K562 (cell line): Measurements from ENCODE around the gene SLC38A2. TPM values are rescaled to one million over a fixed set of nuclear protein-coding genes. Genes with fewer than 3 reads are reported as not detected.

Source experiments
- HDAC3 ChIP-seq: fragments of 450-650 bp; IDR thresholded peaks from 2 replicates; pipeline ENCODE4 v1.6.1; 2018; ENCODE audit warnings: borderline replicate concordance, mild to moderate bottlenecking, moderate library complexity; ENCODE audit not compliant: partially characterized antibody
- IRF1 ChIP-seq: sonication (generic); formaldehyde crosslinking; IDR thresholded peaks from 2 replicates; pipeline ENCODE4 v1.8.0; 2022; ENCODE audit warnings: missing genetic modification reagents, mild to moderate bottlenecking, borderline replicate concordance
- MCM5 ChIP-seq: fragments of 450-650 bp; IDR thresholded peaks from 2 replicates; pipeline ENCODE4 v1.6.1; 2016; ENCODE audit warnings: low read depth
- MEF2D ChIP-seq: conservative IDR thresholded peaks from 2 replicates; pipeline ENCODE4 v1.6.1; 2016; ENCODE audit warnings: low read depth, missing genetic modification characterization, missing compliant biosample characterization
- MNT ChIP-seq, 2 experiments: fragments of 450-650 bp; conservative IDR thresholded peaks; 2 replicates each; pipeline ENCODE4 v1.6.1; 2017; ENCODE audit warnings: mild to moderate bottlenecking in 2 of 2, moderate library complexity in 2 of 2
- PHF21A ChIP-seq: fragments of 450-650 bp; IDR thresholded peaks from 2 replicates; pipeline ENCODE4 v1.6.1; 2017; ENCODE audit warnings: low read depth, borderline replicate concordance
- UBTF ChIP-seq, 2 experiments: IDR thresholded peaks; 2 replicates each; pipeline ENCODE4 v1.6.1; 2012; ENCODE audit warnings: improper control_type of control experiment in 2 of 2, low read depth in 2 of 2, low read length in 2 of 2, borderline replicate concordance in 1 of 2
- ZBTB40 ChIP-seq, 2 experiments: fragments of 450-650 bp in 1 of 2; sonication (generic) in 1 of 2; formaldehyde crosslinking in 1 of 2; IDR thresholded peaks; 2 replicates each; pipeline versions ENCODE4 v1.7.1 to v1.9.0; 2016 to 2022; ENCODE audit warnings: inconsistent platforms in 1 of 2, mild to moderate bottlenecking in 1 of 2, missing genetic modification reagents in 1 of 2
- ZNF277 ChIP-seq: fragments of 250-450 bp; sonication (Bioruptor Pico); IDR thresholded peaks from 2 replicates; pipeline ENCODE4 v1.8.0; 2022; ENCODE audit warnings: inconsistent platforms, mild to moderate bottlenecking, moderate library complexity, borderline replicate concordance
- ZNF668 ChIP-seq: fragments of 250-450 bp; sonication (Bioruptor Pico); IDR thresholded peaks from 2 replicates; pipeline ENCODE4 v1.8.0; 2022; ENCODE audit warnings: mild to moderate bottlenecking, inconsistent platforms
- ZNF785 ChIP-seq: fragments of 250-450 bp; sonication (Bioruptor Pico); IDR thresholded peaks from 2 replicates; pipeline ENCODE4 v1.4.0; 2020; ENCODE audit warnings: mild to moderate bottlenecking
- polyA plus RNA-seq, 8 experiments: library from polyadenylated mRNA; depleted of rRNA in 4 of 8; stranded (reverse) in 5 of 8; unstranded in 3 of 8; fragments of >200 nt; fragmentation: Nextera tagmentation in 2 of 8; fragmentation: Illumina TruSeq in 1 of 8; extraction: Ambion mirVana in 2 of 8; extraction: Trizol in 1 of 8; gene quantifications; 2 replicates each; pipeline versions ENCODE4 v1.2.1 to v1.2.3, GENCODE V29; 2011 to 2014; ENCODE audit warnings: inconsistent platforms in 1 of 8, missing spikeins in 1 of 8
- total RNA-seq, 7 experiments: library from RNA; depleted of rRNA in 6 of 7; stranded (reverse); fragments of >200 nt in 6 of 7; fragmentation: Illumina TruSeq in 2 of 7; extraction: Trizol in 2 of 7; gene quantifications; 2 replicates each; pipeline versions ENCODE4 v1.2.1 to v1.2.3, GENCODE V29; 2011 to 2021; ENCODE audit warnings: low replicate concordance in 1 of 7

Gene SLC38A2
- total and polyA plus RNA-seq, 9 of the 15 experiments (the other 6 are each of a cell fraction or from before 2014, with no cell fraction given) = 98.7 to 292 (median 143) TPM

GRCh38 chr12:46386360-46386867, 13.8 kb upstream of the SLC38A2 start (continued):
- peak; percentile 86 for TF ChIP-seq ZBTB40 (IDR thresholded peaks at IDR 0.05)
- TF ChIP-seq ZBTB40 (CRISPR knock-in tag; IDR thresholded peaks at IDR 0.05) = no peak
- TF ChIP-seq HDAC3 = peak; percentile 31
- TF ChIP-seq UBTF (IDR thresholded peaks at IDR 0.05; ENCODE audit: borderline replicate concordance in 1 of 2, low read depth in 2 of 2, low read length in 2 of 2) = no peak
- TF ChIP-seq ZNF668 (CRISPR knock-in tag) = no peak
- no peak for TF ChIP-seq ZNF277
- no peak for TF ChIP-seq PHF21A
- TF ChIP-seq MNT (conservative IDR thresholded peaks at IDR 0.05) = 0 out of 4 replicates have a peak, but pooled peaks of 1 of the 2 experiments have one; percentile 9
- no peak for TF ChIP-seq MEF2D (tag)
- TF ChIP-seq MCM5 = no peak
- TF ChIP-seq IRF1 (CRISPR knock-in tag) = no peak
- no peak for TF ChIP-seq ZNF785 (CRISPR knock-in tag)
